Fibroblast of pulmonary artery (primary cell): ENCODE results near the gene ZC3H12C.

Source experiments
- DNase-seq: peaks from one replicate; pipeline ENCODE4 v3.0.0-alpha.2; 2010; ENCODE audit warnings: low read depth
- H3K4me3 ChIP-seq: replicated peaks from 2 replicates; pipeline ENCODE4 v1.5.1; 2011; ENCODE audit warnings: low read depth, mild to moderate bottlenecking, control low read depth, low read length, moderate library complexity
- CTCF ChIP-seq: IDR thresholded peaks from 2 replicates; pipeline ENCODE4 v1.5.1; 2011; ENCODE audit warnings: mild to moderate bottlenecking, control low read depth, low read length, inconsistent platforms; ENCODE audit errors: missing control alignments

The ZC3H12C gene

GRCh38 chr11:110092111-110092514 lies 1.1 kb upstream of the ZC3H12C start:
- no peak for TF ChIP-seq CTCF
- DNase-seq: no peak
- peak overlapping the region; percentile 72 for H3K4me3 ChIP-seq

DNA sequence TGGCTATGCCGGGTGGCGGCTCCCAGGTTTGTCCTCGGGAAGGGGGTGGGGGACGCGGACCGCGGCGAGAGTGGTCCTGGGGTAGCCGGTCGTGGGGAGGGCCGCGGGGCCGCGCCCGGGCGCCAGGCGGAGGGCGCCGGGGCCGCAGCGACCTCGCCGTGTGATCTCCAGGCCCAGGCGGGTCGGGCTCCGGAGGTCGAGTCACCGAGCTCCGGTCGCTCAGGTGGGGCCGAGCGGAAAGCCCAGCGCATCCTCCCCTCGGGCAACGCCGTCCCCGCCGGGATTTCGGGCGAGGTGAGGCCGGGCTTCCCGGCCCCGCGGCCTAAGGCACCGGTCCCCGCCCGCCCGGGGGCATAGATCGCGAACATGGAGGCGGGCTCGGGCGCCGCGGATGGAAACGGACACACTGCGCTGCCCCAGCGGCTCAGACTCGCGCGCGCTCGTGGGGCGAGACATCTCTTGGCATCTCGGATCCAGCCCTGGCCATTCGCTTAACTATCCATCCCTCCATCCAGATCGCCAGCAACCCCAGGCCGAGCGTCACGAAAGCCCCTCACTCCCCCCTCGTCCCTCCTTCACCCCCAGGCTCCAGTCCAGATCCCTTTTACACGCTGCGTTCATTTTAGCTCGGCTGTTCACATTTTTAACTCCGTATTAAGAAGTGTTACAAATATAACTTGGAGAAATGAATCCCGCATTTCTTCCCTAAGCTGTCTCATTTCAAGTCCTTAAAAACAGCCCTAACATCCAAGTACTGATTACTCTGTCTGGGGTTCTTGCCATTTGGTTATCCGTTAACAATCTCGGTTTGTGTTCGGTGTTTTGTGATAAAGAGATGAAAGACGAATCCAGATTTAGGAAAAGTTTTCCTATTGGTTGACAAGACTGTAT lies 460 bp downstream of the ZC3H12C start:
- peak overlapping the region; percentile 72 for H3K4me3 ChIP-seq

DNA sequence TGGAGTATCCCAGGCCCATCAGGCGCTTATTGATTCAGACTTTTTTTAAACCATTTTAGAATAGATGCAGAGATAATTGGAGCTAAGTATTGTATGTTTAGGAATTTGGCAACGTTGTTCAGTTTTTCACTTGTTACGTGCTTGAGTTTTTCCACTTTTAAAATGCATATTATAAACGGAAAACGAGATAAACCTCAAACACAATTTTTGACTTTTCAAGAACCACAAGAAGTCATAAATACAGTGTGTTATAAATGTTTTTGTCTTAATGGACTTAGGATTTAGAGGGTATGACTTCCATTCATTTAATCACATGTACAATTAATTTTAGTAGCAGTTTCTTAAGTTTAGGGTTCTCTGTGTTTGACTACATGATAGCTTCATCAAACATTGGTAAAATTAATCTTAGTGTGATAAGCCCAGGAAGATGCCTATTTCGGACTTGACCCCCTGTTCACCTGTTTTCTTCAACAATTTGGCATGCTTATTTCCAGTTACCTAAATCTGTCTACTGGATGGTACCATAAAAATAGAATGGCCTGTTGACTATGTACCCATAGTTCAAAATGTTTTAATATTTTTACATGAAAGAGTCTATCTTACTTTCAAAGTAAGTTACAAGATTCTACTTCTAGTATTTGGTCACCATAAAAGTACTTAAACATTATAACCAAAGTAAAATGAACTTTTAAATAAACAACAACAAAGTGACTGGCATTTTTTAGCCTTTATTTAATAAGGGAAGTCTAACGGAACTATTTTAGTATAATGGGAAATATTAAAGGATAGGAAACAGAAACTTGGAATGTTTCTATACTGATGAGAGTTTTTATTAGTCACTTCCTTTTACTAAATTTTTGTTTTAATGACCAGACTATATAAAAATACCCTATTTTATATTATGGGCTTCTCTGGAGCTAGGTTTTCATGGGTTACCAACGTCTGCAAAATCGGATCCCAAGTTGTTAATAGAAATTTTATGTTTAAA lies 1.4 kb downstream of the ZC3H12C start:
- H3K4me3 ChIP-seq: peak overlapping the region; percentile 72
- TF ChIP-seq CTCF: no peak
- DNase-seq: no peak

More for the DNA sequence above, 460 bp downstream of the ZC3H12C start:
- TF ChIP-seq CTCF: no peak
- DNase-seq: peak; percentile 72

DNA sequence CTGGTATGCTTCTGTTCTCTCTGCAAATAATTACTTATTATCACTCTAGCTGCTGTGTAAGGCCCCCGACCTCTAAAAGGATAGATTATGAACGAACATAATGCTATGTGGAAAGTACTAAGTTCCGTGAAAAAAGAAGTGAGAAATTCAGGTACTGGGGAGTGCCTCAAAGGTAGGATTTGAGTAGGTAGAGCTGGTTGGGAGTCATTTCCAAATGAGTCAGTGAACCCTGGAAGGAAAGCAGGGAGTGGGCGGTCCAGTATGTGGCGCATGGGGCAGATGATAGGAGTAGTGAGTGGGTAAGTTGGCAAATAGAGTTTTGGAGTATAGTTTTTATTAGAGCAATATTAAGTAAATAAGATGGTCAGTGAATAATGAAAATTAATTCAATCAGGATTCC lies 2.4 kb downstream of the ZC3H12C start:
- no peak for DNase-seq
- H3K4me3 ChIP-seq: peak overlapping the region; percentile 72
- no peak for TF ChIP-seq CTCF

- DNase-seq: no peak
- TF ChIP-seq CTCF: no peak
- no peak overlapping the region for H3K4me3 ChIP-seq
Measured at GRCh38 chr11:110096496-110096895, 3.3 kb downstream of the ZC3H12C start.

DNA sequence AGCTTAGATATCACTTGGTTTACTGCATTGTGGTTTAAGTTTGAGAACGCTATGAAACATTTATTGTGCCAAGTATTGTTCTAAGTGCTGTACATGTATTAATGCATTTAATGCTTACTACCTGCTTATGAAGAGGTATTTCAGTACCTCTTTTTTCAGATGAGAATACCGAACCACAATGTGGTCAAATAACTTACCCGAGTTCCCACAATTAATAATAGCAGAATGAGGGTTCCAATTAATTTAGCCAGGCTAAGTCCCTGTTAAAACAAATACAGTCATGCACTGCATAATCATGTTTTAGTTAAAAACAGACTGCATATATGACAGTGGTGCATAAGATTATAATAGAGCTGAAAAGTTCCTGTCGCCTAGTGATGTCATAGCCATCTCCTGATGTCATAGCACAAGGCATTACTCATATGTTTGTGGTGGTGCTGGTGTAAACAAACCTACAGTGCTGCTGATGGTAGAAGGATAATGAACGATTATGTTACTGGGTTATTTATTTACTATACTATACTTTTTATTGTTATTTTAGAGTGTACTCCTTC lies 4.3 kb downstream of the ZC3H12C start:
- H3K4me3 ChIP-seq: no peak overlapping the region
- peak; percentile 35 for DNase-seq
- no peak for TF ChIP-seq CTCF
